ENCODE data around the gene CSNK2A3.
A peak's percentile ranks its signal among the peaks of the same experiment; 100 is the strongest.

CSNK2A3 gene

GRCh38 chr11:11332141-11332710 lies 20.8 kb downstream of the CSNK2A3 start:
- H3K27ac ChIP-seq: no peak overlapping the region
- DNase-seq (ENCODE audit: low spot score): no peak
- POLR2A ChIA-PET (ENCODE audit: low non-redundant PET): no interaction called here
- CTCF ChIA-PET: interaction anchor here (0.5 kb wide), 1 partner anchor 356 kb away, joined by 4 read pairs; no protein-coding TSS in a partner anchor
- TF ChIP-seq CTCF (conservative IDR thresholded peaks at IDR 0.05; ENCODE audit: low read depth): no peak

GRCh38 chr11:11329062-11329806 lies 23.8 kb downstream of the CSNK2A3 start:
- no peak for DNase-seq (ENCODE audit: low spot score)
- ChIA-PET POLR2A (ENCODE audit: low non-redundant PET) (no interaction called here), CTCF (interaction anchor here (0.5 kb wide), 1 partner anchor 37 kb away, joined by 4 read pairs; no protein-coding TSS in a partner anchor)
- H3K27ac ChIP-seq: no peak overlapping the region
- no peak for TF ChIP-seq CTCF (conservative IDR thresholded peaks at IDR 0.05; ENCODE audit: low read depth)

GRCh38 chr11:11324090-11324489 lies 29.0 kb downstream of the CSNK2A3 start:
- CTCF ChIA-PET: interaction anchor here (0.6 kb wide), 1 partner anchor 357 kb away, joined by 4 read pairs; no protein-coding TSS in a partner anchor
- H3K27ac ChIP-seq: no peak overlapping the region
- DNase-seq (ENCODE audit: low spot score): peak; percentile 5
- POLR2A ChIA-PET (ENCODE audit: low non-redundant PET): no interaction called here
- no peak for TF ChIP-seq CTCF (conservative IDR thresholded peaks at IDR 0.05; ENCODE audit: low read depth)

- DNase-seq (ENCODE audit: low spot score): no peak
- H3K27ac ChIP-seq: no peak overlapping the region
- CTCF ChIA-PET: no interaction called here
- no peak for TF ChIP-seq CTCF (conservative IDR thresholded peaks at IDR 0.05; ENCODE audit: low read depth)
- POLR2A ChIA-PET (ENCODE audit: low non-redundant PET): no interaction called here
Observed at GRCh38 chr11:11322101-11322500, 30.9 kb downstream of the CSNK2A3 start.

GRCh38 chr11:11320825-11321224 lies 32.2 kb downstream of the CSNK2A3 start:
- H3K27ac ChIP-seq: no peak overlapping the region
- no peak for TF ChIP-seq CTCF (conservative IDR thresholded peaks at IDR 0.05; ENCODE audit: low read depth)
- ChIA-PET CTCF (no interaction called here), POLR2A (ENCODE audit: low non-redundant PET) (no interaction called here)
- no peak for DNase-seq (ENCODE audit: low spot score)

GRCh38 chr11:11318961-11319360 lies 34.1 kb downstream of the CSNK2A3 start:
- POLR2A ChIA-PET (ENCODE audit: low non-redundant PET): no interaction called here
- DNase-seq (ENCODE audit: low spot score): no peak

More at GRCh38 chr11:11318961-11319360, 34.1 kb downstream of the CSNK2A3 start:
- no peak overlapping the region for H3K27ac ChIP-seq
- no peak for TF ChIP-seq CTCF (conservative IDR thresholded peaks at IDR 0.05; ENCODE audit: low read depth)
- CTCF ChIA-PET: no interaction called here

Measured in RWPE1 (cell line).